NCI-H146 (cell line): ENCODE measurements around the gene KCNQ5.

Experiments
- DNase-seq: peaks from one replicate; lab custom pipeline; 2025; lab: John Stamatoyannopoulos, UW

Gene KCNQ5

DNA sequence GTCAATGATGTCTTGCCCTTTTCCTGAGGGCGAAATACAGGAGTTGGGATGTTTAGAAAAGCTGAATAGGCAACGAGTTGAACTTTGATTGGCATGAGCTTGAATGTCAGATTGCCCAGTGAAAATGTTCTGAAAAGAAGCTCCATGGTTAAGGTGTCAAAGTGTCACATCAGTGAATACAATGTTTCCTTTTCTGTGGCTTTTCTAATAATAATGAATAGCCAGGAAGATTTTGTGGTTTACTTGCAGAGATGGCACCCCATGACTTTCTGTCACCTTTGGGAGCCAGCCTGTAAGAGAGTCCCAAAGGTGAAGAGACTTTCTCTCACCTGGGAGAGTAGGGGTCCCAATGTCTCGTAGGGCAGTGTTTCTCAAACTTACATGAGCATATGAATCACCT lies 119.2 kb downstream of the KCNQ5 start:
- DNase-seq = no peak

DNA sequence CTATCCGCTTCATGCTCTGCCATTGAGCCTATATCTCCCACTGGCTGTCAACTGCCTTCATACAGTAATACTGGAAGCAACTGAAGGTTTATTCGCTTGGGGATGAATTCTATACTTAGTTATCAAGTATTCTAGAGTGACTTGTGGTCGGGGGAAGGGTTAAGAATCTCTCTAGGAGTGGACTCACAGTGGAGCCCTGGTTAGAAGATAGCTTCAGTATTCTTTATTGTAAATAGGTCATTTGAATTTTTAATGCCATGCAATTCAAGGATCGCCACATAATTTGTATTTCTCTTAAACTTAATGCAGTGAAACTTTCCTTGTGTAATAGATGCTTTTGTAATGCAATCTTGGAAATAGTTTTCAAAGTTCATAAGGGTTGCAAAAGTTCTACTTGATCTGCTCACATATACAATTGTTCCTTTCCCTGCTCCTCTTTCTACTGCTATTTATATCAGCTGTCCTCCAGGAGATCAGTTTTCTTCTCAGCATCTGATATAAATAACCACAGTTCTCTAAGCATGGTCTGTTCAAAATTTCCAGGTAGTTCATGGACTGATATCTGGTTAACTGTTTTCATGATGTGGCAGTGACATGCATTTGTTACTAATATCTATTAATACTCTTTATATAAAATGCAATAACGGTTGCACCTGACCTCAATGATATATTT lies 120.3 kb downstream of the KCNQ5 start:
- DNase-seq = no peak

DNA sequence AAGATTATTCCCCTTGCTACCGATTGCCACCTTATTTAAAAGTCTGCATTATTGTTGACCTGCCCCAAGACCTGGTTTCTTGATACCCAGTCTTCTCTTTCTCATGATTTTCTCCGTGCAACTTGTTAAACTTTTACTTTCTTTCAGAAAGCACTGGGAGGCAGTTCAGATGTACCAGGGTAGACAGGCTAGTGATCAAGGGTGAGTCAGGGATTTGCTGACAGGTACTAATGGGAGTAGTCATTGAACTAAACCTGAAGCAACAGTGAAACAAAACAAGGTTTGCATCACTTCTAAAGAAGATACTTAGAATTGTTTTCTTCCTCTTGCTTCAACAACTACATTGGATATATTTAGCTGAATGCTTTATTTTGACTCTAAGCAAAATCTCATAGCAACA lies 124.4 kb downstream of the KCNQ5 start:
- DNase-seq = no peak

DNA sequence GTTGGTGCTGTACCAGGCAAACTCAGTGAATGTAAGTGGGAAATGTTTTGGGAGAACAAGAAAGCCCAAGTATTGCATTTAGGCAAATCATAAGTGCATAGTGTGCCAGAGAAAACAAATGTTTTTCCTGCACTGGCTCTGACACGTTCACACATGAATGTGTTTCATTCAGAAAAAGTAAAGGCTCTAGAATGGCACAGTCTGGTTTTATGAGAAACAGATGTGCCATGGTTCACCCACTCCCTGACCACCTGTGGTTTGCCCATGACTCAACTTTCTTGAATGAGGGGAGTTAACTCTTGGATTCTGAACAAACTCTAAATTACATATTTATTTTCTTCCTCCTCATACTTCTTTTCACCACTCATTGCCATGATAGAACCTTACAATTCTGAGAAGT lies 126.9 kb downstream of the KCNQ5 start:
- no peak for DNase-seq

DNA sequence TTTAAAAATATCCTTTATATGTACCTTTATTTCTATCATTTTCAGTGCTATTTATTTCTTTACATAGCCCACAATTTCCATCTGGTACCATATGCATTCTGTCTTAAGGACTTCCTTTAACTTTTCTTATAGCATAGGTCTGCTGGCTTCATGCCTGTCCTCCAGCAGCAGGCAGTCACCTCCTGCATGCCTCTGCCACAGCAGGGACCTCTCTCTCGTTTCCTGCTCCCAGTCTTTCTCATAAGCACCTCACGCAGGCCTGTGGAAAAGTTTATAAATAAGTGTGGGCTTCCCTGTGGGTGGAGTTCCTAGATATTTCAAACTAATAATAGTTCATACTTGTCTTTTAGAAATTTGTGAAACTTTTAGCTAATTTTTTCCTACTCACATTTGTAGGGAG lies 133.9 kb downstream of the KCNQ5 start:
- DNase-seq = no peak

DNA sequence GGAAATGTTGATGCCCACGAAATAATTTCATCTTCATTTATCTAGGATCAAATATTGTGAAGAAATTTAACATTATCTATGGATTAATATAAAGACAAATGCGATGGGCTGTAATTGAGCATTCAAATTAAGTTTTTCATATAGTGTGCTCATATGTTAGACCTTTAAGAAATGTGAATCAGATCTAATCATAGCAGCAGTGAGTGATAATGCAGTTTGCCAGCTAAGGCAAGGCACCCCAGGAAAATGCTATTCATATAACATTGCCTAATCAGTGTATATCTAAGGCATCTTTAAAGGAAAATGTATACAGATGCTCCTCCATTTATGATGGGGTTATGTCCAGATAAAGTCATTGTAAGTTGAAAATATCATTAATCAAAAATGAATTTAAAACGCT lies 135.2 kb downstream of the KCNQ5 start:
- DNase-seq = no peak

DNA sequence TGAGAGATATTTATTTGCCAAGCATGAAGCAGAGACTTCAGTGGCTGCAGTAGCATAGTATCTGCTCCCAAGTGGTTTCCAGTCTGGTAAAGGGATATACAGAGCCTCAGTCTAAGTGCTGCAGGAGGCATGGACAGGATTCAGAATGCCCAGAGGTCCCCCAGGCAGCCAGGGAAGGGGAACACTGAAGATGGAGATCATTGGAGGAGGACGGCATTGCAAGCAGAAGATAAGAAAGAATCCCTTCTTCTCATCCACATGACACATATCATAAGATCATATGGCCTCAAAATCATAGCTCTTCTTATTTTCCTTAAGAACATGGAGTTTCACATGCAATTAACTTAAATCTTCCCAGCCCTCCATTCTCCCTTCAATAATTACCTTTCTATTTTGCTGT lies 136.1 kb downstream of the KCNQ5 start:
- DNase-seq = no peak

DNA sequence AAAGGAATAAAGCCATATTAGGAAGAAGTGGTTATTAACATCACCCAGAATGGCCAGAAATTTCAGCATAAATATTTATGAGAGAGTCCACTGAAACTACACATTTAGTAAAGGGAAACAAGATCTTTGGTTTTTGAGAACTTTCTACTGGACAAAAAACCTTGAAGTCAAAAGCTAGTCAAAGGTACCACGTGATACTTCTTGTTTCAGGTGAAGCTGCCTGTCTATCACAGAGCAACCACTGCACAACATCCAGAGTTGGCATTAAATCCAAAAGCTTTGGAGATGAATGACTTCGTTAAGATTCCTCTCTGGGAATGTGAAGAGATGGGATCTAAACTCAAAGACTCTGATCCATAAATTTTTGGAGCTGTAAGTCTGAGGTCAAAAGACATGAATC lies 137.0 kb downstream of the KCNQ5 start:
- DNase-seq = no peak

DNA sequence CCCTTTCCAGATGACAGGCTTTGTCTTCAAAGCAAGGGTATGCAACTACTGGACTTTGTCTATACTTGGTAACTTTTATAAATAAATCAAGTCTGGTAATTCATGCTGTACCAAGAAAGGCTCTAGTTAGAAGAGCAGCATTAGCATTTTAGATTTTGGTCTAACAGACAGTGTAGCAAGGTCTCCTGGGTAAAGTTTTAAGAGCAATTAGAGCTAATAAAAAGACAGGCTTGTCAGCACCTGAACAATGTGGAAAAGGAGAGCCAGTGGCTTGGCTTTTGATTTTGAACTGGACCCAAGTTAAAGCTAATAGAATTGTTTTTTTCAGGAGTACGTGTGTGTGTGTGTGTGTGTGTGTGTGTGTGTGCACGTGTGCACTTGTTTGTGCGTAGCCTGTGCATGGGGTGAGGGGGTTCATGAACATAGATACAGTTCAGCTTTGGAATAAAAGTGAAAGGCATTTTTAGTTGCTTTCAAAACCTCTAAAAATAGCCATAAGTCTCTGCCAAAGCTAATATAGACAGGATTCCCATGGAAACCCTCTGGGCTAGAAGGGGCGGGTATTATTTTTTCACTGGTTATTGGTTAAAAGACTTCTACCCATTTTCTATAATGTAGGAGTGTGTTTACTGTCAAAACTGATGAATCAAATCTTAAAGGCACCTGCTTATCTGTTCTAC lies 138.4 kb downstream of the KCNQ5 start:
- DNase-seq = no peak

DNA sequence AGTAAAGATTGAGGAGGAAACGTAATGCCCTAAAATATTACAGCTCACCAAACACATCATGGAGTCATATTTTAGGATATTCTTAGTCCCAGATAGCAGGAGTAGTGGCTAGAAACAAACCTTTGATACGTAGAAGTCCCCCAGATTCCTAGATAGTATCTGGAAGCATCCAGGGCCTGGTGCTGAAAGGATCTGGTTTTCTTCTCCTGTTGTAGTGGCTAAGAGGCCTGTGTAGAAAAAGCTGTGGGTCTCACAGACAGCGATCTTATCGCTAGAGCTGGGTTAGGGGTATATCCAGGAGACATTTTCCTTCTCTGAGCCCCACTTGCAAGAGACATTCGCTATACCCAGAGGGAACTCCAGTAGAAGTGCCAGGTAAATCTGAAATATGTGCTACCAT lies 139.9 kb downstream of the KCNQ5 start:
- no peak for DNase-seq

DNA sequence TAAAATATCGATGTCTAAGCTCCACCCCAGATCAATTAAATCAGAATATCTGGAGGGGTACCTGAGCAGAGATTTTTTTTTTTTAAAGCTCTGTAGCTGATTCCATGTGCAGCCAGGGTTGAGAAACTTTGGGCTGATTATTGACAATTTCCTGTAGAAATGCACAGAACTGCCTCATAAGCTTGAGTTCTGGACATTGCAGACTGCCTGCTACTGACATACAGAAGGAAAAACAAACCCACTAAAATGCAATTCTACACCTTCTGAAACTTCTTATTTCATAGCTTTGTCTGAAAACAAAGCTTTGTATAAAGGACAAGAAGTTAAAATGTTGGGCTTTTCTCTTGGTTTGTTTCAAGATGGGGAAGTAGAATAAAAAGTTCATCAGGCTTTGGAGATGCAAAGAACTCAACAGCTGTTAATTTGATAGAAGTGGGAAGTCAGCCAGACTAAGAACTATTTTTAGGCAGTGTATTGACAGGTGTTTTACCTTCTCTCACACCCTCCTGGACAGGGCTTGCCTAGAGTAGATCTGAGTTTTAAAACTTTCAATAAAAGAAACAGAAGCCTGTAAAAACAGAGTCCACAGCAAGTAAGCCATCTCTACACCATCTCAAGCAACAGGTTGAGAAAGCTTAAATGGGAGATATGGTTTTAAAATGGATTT lies 147.7 kb downstream of the KCNQ5 start:
- DNase-seq = no peak

DNA sequence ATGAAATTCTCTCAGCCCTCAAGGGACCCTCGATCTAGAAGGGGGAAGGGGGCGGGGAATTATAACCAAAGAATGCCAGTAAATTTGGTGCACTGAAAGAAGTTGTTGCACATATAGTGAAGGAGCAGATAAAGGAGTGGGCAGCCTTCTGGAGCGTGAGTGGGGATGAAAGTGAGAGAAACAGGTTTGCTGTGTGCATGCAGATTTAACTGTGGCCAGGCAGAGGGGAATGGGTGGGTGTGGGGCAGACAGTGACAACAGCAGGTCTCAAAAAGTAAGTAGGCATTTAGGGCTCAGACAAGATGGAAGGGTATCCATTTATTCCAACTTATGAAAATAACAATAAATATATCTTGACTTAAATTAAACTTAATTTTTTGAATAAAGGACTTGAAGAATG lies 149.1 kb downstream of the KCNQ5 start:
- DNase-seq = no peak

DNA sequence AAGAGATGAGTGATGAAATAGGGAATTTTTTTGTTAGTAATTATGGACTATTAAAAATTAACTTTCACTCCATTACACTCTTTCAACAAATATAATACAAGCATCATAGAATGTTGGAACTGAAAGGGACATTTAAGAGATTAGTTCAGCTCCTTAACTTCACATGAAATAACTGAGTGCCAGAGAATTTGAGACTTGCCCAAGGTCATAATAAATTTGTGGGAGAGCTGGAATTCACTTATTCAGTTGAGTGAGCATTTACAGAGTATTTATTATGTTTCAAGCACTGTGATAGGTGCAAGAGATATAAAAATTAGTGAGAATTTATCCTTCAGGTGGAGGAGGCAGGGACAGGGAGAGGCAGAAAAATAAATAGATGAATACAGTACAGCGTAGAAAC lies 154.6 kb downstream of the KCNQ5 start:
- no peak for DNase-seq

DNA sequence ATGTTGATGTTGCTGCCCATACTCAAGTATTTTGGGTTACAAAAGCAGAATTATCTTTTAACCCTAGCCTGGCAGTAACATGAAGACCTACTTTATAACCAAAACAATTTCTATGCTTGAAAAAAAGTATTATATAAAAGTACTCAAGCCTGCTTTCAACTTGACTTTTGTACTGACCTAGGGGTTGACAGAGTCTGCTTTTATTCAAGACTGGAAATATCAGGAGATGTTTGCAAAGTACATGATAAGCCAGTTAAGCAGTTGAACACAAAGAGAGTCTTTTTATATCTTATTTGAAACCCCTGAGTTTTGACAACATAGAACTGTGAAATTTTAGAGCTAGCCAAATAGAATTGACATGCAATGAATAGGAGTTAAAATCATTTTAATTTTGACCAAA lies 159.8 kb downstream of the KCNQ5 start:
- no peak for DNase-seq

DNA sequence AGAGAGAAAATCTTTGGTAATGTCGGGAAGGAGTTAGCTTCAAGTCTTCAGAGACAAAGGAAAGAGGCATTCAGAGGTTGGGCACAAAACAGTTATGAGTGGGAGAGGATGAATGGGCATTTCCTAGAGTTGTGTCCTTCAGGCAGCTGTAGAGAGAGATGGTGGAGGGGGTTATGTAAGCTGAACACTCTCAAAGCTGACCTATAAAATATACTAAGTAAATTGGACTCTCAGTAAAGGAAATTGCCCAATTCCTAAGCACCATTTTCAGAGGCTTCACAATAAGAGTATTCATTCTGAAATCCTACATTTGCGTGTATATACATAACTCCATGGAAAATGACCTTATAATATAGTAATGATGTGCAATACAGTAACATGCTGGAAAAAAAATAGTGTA lies 161.2 kb downstream of the KCNQ5 start:
- no peak for DNase-seq

DNA sequence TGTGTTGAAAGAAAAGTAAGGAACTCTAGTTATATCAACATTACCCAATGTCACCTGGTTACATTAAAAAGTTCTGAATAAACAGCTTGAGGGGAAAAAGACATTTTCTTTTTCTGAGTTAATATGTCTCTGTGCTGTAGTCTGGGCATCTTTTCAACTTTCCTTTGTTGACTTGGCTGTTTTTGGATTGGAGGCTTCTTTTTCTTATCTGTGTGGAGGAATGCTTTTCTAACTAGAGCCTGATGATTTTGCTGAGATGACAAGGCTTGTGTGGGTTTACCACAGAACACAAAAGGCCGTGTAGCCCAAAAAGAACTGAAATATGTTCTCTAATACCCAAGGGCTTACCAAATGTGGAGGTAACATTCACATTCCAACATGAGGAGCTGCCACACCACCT lies 161.8 kb downstream of the KCNQ5 start:
- DNase-seq = no peak

DNA sequence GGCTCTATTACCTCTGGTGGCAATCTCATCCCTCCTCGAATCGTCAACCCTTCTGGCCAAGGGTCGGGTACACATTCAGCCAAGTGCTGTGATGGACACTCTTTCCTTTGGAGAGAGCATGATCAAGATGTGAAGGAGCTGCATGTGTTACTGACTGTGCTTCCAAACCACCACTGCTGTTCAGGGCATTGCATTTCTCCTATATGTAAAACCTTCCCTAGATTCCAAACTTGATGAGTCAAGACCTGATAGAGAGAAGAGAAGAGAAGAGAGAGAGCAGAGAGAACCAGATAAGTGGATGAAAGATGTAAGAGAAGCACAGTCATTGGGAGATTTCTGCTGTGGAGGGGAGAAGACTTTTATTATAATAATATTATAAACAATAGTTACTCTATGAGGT lies 162.2 kb downstream of the KCNQ5 start:
- DNase-seq = no peak

DNA sequence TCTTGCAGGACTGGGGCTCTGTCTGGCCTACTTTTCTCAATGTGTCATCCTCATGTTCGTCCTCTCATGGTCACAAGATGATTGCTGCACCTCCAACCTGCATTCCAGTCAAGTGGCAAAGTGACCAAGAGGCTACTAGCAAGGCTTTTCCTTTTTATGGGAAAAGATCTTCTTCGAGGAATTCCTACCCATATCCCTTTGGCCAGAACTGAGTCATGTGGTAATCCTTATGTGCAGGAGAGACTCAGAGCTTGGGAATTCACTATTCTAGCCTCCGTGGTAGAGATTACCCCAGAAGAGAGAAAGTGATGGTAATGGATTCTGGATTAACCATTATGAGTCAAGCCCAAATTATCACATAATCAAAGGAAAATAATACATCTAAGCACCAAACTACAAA lies 162.7 kb downstream of the KCNQ5 start:
- DNase-seq = no peak

DNA sequence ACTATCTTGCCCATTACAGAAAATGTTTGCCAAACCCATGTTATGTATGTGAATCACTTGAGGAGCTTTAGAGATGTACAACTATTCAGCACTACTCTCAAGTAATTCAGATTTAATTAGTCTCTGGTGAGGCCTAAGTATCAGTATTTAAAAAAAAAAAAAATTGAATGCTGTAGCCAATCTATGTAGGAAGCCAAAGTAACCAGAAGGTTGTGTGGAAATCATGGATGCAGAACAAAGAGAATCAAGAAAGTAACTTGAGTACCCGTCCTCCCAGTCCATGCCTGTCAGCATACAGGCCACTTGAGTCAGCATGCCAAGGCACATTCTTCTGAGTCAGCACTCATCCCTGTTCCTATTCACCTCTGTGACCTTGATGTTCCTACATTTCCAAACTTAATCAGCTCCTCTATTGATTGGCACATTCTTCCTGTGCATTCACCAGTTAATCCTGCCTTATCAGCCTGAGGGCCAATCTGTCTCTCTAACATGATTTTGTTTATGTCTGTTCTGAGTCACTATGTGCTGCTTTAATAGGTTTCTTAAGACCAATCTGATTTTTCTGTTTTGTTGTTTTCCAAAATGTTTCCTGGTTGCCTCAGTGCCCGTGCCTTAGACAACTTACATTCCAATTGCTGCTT lies 165.6 kb downstream of the KCNQ5 start:
- DNase-seq = no peak

DNA sequence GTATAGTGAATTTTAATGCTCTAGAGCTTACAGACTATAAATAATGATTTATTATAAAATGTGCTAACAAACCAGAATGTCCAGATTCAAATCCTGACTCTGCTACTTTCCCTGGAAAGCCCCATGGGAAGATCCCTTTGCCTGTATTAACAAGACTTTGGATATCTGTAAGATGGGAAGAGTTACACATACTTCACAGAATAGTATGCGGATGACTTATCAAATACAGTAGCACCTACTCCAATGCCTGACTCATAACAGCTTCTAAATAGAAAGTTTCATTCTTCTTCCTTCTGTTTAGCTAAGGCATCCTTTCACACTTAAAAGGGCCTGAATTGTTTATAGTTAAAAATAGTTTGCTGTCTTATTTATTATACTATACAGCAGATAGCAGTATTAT lies 166.3 kb downstream of the KCNQ5 start:
- no peak for DNase-seq

DNA sequence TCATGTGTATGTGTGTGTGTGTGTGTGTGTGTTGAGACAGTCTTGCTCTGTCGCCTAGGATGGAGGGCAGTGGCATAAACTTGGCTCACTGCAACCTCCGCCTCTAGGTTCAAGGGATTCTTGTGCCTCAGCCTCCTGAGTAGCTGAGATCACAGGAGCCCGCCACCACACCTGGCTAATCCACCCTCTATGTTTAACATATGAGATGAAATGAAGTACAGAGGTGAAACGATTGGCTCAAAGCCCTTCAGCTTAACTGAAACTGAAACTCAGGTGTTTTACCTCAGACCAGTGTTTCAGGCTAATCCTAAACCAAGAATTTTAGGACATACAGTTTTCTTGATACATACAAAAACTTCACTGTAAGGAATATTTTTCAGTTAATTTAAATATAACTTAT lies 167.3 kb downstream of the KCNQ5 start:
- DNase-seq = no peak

DNA sequence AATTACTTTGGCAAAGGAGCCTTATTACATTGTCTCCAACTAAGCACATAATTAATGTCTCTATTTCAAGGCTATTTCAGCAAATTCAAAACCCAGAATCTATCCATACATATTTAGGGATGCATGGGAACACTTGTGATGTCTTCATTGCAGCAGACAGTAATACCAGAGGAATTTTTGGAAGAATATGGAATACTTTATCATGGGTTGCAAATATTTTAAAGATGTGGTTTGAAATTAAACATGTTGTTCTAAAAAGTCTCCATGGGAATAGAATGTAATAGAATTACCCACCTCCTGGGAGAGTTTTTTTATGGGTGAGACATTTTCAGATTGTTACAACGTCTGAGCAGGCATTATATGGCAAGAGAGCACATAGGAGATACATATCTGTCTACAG lies 170.8 kb downstream of the KCNQ5 start:
- DNase-seq = no peak
